Panc1 (cell line): ENCODE measurements around the gene ACP7. TPM values are rescaled to one million over a fixed set of nuclear protein-coding genes. Genes with fewer than 3 reads are reported as not detected.

Experiments
- ATAC-seq: fragments of 200-7000 bp; cut with Tn5 transposase; 2 replicates; pipeline ENCODE4 v1.9.1; 2020; ENCODE audit warnings: mild to moderate bottlenecking, moderate library complexity
- BruUV-seq: library from RNA; stranded (reverse); fragments of 400-500 nt; replicated peaks from 2 replicates; lab custom pipeline; 2021; lab: Mats Ljungman, UMichigan
- CTCF ChIA-PET: fragments of 300-600 bp; sonication (Branson Sonifier 250); formaldehyde crosslinking; loops from one replicate; lab custom pipeline; 2022; ENCODE audit warnings: antibody characterized with exemption; lab: Charles Lee
- POLR2A ChIA-PET: fragments of 300-600 bp; sonication (Branson Sonifier 250); formaldehyde crosslinking; loops from one replicate; lab custom pipeline; 2022; ENCODE audit warnings: antibody characterized with exemption; lab: Charles Lee
- DNase-seq: peaks from one replicate; pipeline ENCODE4 v3.0.0-alpha.2; 2010; ENCODE audit warnings: low read depth, low spot score
- H3K27ac ChIP-seq: 2 replicates; pipeline ENCODE4 v1.5.1; 2011; ENCODE audit warnings: mild to moderate bottlenecking, low read length, inconsistent platforms
- H3K27me3 ChIP-seq: fragments of 200-500 bp; sonication (Bioruptor generic); 2 replicates; pipeline ENCODE4 v1.6.0; 2014; ENCODE audit warnings: low read length, inconsistent platforms; ENCODE audit not compliant: control insufficient read depth, insufficient read depth
- H3K36me3 ChIP-seq: fragments of 200-500 bp; sonication (Bioruptor generic); 2 replicates; pipeline ENCODE4 v1.5.1; 2014; ENCODE audit warnings: inconsistent platforms, mild to moderate bottlenecking, low read length, moderate library complexity; ENCODE audit not compliant: control insufficient read depth, insufficient read depth
- H3K4me1 ChIP-seq: 2 replicates; pipeline ENCODE4 v1.5.1; 2011; ENCODE audit warnings: inconsistent platforms, mild to moderate bottlenecking, low read length, moderate library complexity; ENCODE audit not compliant: control insufficient read depth, insufficient read depth
- H3K4me3 ChIP-seq, 2 experiments: 2 replicates each; pipeline ENCODE4 v1.5.1; 2011 to 2012; ENCODE audit warnings: low read depth in 2 of 2, low read length in 2 of 2, mild to moderate bottlenecking in 2 of 2, inconsistent platforms in 1 of 2, moderate library complexity in 1 of 2
- H3K9me3 ChIP-seq: fragments of 200-500 bp; sonication (Bioruptor generic); 2 replicates; pipeline ENCODE4 v1.5.1; 2014; ENCODE audit warnings: low read depth, mild to moderate bottlenecking, inconsistent platforms, low read length, moderate library complexity; ENCODE audit not compliant: control insufficient read depth, insufficient read depth
- CTCF ChIP-seq: fragments of 450-650 bp; IDR thresholded peaks from 2 replicates; pipeline ENCODE4 v1.5.1; 2017; ENCODE audit warnings: mild to moderate bottlenecking
- POLR2AphosphoS5 ChIP-seq: IDR thresholded peaks from 2 replicates; pipeline ENCODE4 v1.6.1; 2012; ENCODE audit warnings: mild to moderate bottlenecking, low read depth, low read length, moderate library complexity
- REST ChIP-seq, 2 experiments: IDR thresholded peaks; 2 replicates each; pipeline ENCODE4 v1.6.1; 2011 to 2012; ENCODE audit warnings: low read depth in 2 of 2, control low read depth in 1 of 2, low read length in 1 of 2, mild to moderate bottlenecking in 1 of 2, moderate library complexity in 1 of 2; ENCODE audit not compliant: insufficient read depth in 1 of 2
- SIN3A ChIP-seq: IDR thresholded peaks from 2 replicates; pipeline ENCODE4 v1.6.1; 2012; ENCODE audit warnings: low read depth, mild to moderate bottlenecking, low read length, moderate library complexity, borderline replicate concordance; ENCODE audit not compliant: insufficient read depth
- TCF7L2 ChIP-seq: IDR thresholded peaks from 2 replicates; pipeline ENCODE4 v1.6.1; 2011; ENCODE audit warnings: mild to moderate bottlenecking, low read depth, low read length, inconsistent platforms
- in situ Hi-C: cut with HindIII; loops from 2 replicates; pipeline ENCODE4 v1.10.0; 2016; ENCODE audit warnings: low sequenced_read_pairs, low pct_unique_long_range_greater_than_20kb
- intact Hi-C: fragments of 100-400 bp; cut with micrococcal nuclease; formaldehyde crosslinking; loops from one replicate; pipeline ENCODE4 v1.10.0; 2022; ENCODE audit not compliant: unreplicated experiment
- total RNA-seq: library from RNA; stranded (reverse); gene quantifications from one replicate; pipeline ENCODE4 v1.2.1, GENCODE V29; 2021; ENCODE audit not compliant: unreplicated experiment

The ACP7 gene
- total RNA-seq, 1 experiment from 2014 or later, result 10.3 TPM

GRCh38 chr19:39045506-39045905 lies 38.7 kb upstream of the ACP7 start:
- Histone ChIP-seq H3K36me3 (no peaks in the 10 kb centered on the region), H3K4me1 (peaks cover 7% of the 10 kb centered on the region; the same call in 1 of the 2 replicates), H3K27ac (no peak overlapping the region), H3K27me3 (no peaks in the 10 kb centered on the region), H3K9me3 (no peaks in the 10 kb centered on the region), H3K4me3 (no peak overlapping the region)
- TF ChIP-seq POLR2AphosphoS5 (no peak), CTCF (no peak), SIN3A (no peak), TCF7L2 (no peak)
- DNase-seq (no peak), ATAC-seq (no peak; the same call in 1 of the 2 replicates)
- BruUV-seq, result no TSS peak
- in situ Hi-C loops, result no loop called here
- ChIA-PET CTCF (interaction anchor here (0.6 to 0.8 kb wide), 3 partner anchors 70 to 762 kb away, joined by 3 read pairs; partner anchors contain the start of gene FBXO17), POLR2A (interaction anchor here (0.7 kb wide), 2 partner anchors 67 to 160 kb away, joined by 3 to 6 read pairs; no protein-coding TSS in a partner anchor)
- intact Hi-C loops, result no loop called here

GRCh38 chr19:39046037-39046821 lies 37.9 kb upstream of the ACP7 start:
- DNase-seq, result no peak

More at GRCh38 chr19:39046037-39046821, 37.9 kb upstream of the ACP7 start:
- ATAC-seq, result peak; percentile 80
- Histone ChIP-seq H3K4me3 (no peak overlapping the region), H3K27me3 (no peaks in the 10 kb centered on the region), H3K4me1 (peaks cover 7% of the 10 kb centered on the region; the same call in 1 of the 2 replicates), H3K36me3 (no peaks in the 10 kb centered on the region), H3K27ac (no peak overlapping the region), H3K9me3 (no peaks in the 10 kb centered on the region)
- POLR2A ChIA-PET, result interaction anchor here (0.6 to 0.7 kb wide), 5 partner anchors 21 to 246 kb away, joined by 3 to 12 read pairs (median 4); no protein-coding TSS in a partner anchor
- intact Hi-C loops, result no loop called here
- in situ Hi-C loops, result no loop called here
- CTCF ChIA-PET, result interaction anchor here (0.6 to 0.8 kb wide), 4 partner anchors 69 to 762 kb away, joined by 3 read pairs; partner anchors contain the start of gene FBXO17
- no TSS peak for BruUV-seq
- TF ChIP-seq SIN3A (no peak), CTCF (no peak), POLR2AphosphoS5 (no peak), TCF7L2 (no peak), REST (IDR thresholded peaks at IDR 0.05; ENCODE audit: insufficient read depth in 1 of 2, low read depth in 2 of 2, low read length in 1 of 2) (no peak)
